T47D (cell line): Measurements from ENCODE around the gene SIDT1.

ENCODE experiments used
- DNase-seq, 2 experiments: peaks; one replicate each; pipeline versions ENCODE4 v3.0.0 to v3.0.0-alpha.2; 2011 to 2012; ENCODE audit warnings: low read depth in 1 of 2, low spot score in 1 of 2
- JUND ChIP-seq: IDR thresholded peaks from 2 replicates; pipeline ENCODE4 v1.6.1; 2012; ENCODE audit warnings: low read depth
- in situ Hi-C: cut with HindIII; loops from 2 replicates; pipeline ENCODE4 v1.10.0; 2016; ENCODE audit warnings: low sequenced_read_pairs, low pct_unique_long_range_greater_than_20kb

Gene SIDT1

GRCh38 chr3:113575206-113575605 lies 42.9 kb downstream of the SIDT1 start:
- in situ Hi-C loops = no loop called here
- DNase-seq = no peak

GRCh38 chr3:113585228-113585627 lies 52.9 kb downstream of the SIDT1 start:
- TF ChIP-seq JUND = no peak
- in situ Hi-C loops = no loop called here
- no peak for DNase-seq

More at GRCh38 chr3:113575206-113575605, 42.9 kb downstream of the SIDT1 start:
- no peak for TF ChIP-seq JUND

GRCh38 chr3:113585720-113586119 lies 53.4 kb downstream of the SIDT1 start:
- no peak for DNase-seq
- TF ChIP-seq JUND = no peak
- in situ Hi-C loops = no loop called here

GRCh38 chr3:113588806-113589205 lies 56.5 kb downstream of the SIDT1 start:
- TF ChIP-seq JUND = no peak
- in situ Hi-C loops = no loop called here
- DNase-seq = no peak

- in situ Hi-C loops = no loop called here
- TF ChIP-seq JUND = no peak
- DNase-seq = no peak
Measured at GRCh38 chr3:113589971-113590370, 57.6 kb downstream of the SIDT1 start.

- no peak for DNase-seq
- no peak for TF ChIP-seq JUND
Measured at GRCh38 chr3:113590983-113591382, 58.6 kb downstream of the SIDT1 start.

GRCh38 chr3:113594066-113594465 lies 61.7 kb downstream of the SIDT1 start:
- DNase-seq = peak; percentile 13 to 50
- TF ChIP-seq JUND = no peak
- in situ Hi-C loops = no loop called here

More at GRCh38 chr3:113590983-113591382, 58.6 kb downstream of the SIDT1 start:
- in situ Hi-C loops = no loop called here

- TF ChIP-seq JUND = no peak
- in situ Hi-C loops = no loop called here
- no peak for DNase-seq
Measured at GRCh38 chr3:113597596-113598354, 65.4 kb downstream of the SIDT1 start.

GRCh38 chr3:113600418-113601182 lies 68.2 kb downstream of the SIDT1 start:
- no peak for TF ChIP-seq JUND
- in situ Hi-C loops = no loop called here
- DNase-seq = no peak

GRCh38 chr3:113601240-113601639 lies 68.9 kb downstream of the SIDT1 start:
- DNase-seq = no peak
- TF ChIP-seq JUND = no peak
- in situ Hi-C loops = no loop called here

GRCh38 chr3:113602256-113602655 lies 69.9 kb downstream of the SIDT1 start:
- in situ Hi-C loops = no loop called here
- no peak for TF ChIP-seq JUND
- DNase-seq = no peak

- in situ Hi-C loops = no loop called here
- no peak for DNase-seq
- no peak for TF ChIP-seq JUND
Measured at GRCh38 chr3:113602836-113603235, 70.5 kb downstream of the SIDT1 start.

GRCh38 chr3:113606539-113607218 lies 74.3 kb downstream of the SIDT1 start:
- TF ChIP-seq JUND = no peak
- DNase-seq = no peak
- in situ Hi-C loops = no loop called here
